ENCODE data around the gene HELZ.
"Not testable (repeated sequence)": the region's sequence is repeated elsewhere in the genome, so short reads cannot be mapped to it uniquely, and the experiment has no call there.

The HELZ gene

DNA sequence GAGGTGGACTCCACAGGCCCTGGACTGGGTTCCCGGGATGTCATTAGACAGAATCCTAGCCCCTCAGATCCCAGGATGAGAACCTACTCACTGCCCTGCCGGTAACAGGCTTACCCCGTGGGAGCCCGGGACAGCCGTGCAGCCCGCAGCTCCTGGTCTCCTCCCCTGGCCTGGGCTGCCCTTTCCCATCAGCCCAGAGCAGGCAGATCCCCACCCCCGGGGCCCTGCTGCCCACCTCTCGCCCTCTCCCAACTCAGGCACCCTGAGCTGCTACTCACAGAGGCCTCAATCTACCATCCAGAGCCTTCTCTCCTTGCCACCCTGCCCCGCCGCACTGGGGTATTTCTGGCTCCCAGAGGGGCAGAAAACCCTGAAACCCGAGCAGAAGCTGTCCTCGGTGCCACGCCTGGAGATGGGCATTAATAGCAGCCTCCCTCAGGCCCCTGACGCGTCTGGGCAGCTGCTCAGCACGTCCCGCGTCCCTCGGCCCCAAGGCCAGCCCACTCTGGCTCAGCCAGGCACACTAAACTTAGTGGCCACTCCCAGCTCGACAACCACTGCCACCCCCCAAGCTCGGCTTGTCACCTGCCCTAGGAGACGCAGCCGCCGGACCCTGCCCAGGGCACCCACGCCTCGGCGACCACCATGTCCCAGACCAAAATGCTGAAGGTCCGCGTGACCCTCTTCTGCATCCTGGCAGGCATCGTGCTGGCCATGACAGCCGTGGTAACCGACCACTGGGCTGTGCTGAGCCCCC, 200.8 kb downstream of the HELZ start, which contains the start of gene CACNG1:
TSS of gene CACNG1 (plus strand) at position 539 of the 757 bp plus-strand sequence. CDS start at position 646, 107 bp downstream.
- no peak for DNase-seq

DNA sequence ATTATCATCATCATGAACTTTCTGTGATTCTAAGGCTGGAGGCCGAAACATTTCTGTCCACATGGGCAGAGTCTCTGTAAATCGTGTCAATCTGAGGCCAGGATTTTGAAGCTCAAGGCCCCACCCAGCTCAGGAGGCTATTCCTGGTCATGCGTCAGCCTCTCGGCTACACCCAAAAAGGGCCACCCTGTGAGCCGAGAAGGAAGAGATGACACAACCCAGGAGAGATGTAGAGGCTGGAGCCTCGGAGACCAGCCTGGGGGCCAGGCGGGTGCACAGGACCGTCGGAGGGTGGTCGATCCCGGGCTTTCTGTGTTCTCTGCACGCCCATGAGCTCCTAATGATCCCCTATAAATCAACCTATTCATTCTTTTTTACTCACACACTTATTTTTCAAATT, 201.7 kb downstream of the HELZ start:
- DNase-seq: no peak

DNA sequence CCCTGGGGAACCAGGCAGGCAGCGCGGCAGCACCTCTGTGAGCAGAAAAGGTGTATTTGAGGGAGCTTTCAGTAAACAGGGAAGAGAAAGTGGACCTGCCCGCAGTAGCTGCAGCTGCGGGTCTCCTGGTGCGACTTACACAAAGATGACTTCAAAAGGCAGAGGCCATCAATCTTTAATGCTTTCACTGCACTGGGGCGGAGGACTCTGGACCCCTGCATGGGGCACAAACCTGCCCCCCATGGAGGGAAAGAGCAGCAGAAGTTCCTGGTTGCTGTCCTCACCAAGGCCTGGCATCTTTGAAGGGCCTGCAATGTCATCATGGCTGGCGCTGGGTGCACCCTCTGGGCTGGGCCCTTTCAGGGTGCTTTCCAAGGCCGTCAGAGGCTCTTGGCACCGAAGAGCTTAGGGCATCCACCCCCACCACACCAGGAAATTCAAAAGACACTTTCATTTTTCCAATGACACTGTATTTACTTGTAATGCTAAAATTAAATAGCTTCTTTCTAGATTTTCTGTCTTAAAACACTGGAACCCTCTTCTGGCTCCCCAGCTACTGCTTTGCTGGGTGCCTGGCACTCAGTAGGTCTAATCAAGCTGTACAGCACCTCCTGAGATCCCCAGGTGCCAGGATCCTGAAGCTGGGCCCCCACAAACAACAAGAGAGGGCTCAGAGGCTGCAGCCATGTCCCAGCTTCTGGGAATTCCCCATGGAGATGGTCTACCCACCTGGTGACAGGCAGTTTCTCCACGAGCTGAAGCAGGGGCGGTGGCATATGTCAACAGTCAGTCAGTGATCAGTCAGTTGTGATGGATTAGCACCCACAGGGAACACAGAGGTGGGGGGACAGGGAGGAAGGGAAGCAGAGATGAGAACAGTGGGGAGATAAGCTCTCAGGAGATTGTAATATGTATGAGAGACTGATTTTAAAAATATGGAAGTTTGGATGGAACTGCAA, 202.8 kb downstream of the HELZ start:
- peak; percentile 36 for DNase-seq

DNA sequence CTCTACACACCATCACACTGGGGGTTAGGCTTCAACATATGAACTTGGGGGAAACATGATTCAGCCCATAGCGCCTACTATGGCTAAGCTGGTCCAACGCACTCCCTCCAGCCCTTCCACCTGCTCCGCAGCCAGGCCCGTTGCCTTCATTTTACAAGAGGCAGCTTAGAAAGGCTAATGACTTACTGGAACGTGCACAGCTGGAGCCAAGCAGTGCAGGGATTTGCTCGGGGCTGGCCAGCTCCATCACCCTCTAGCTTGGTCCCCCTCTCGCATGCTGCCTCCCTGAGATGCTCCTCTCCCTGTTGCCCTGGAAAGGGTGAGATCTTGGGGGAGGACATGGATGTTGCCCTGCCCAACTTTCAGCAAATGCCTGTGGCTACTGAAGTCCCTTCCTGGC, 203.5 kb downstream of the HELZ start:
- DNase-seq: no peak

DNA sequence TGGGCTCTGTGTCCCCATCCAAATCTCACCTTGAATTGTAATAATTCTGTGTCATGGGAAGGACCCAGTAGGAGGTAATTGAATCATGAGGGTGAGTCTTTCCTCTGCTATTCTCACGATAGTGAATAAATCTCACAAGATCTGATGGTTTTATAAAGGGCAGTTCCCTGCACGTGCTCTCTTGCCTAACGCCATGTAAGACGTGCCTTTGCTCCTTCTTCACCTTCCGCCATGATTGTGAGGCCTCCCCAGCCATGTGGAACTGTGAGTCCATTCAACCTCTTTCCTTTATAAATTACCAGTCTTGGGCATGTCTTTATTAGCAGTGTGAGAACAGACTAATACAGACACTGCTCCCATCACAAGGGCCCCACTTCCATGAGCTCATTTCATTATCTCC, 203.9 kb downstream of the HELZ start:
- DNase-seq: not testable (repeated sequence)

DNA sequence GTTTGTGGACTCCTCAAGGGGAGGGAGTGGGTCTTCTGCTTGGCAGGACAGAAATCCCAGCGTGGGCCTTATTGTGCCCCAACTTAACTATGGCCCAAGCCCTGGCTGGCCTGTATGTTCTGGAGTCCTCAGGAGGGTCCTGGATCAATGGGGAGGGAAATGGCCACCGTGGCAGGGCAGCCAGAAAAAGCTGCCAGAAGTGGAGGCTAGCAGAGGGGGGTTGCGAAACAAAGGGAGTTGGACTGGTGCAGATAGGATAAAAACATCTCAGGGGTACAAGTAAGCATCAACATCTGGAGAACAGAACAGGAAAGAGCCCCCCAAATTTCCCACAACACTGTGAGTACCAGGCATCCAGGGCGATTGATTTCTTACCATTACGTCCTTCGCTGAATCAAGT, 204.3 kb downstream of the HELZ start:
- DNase-seq: no peak

DNA sequence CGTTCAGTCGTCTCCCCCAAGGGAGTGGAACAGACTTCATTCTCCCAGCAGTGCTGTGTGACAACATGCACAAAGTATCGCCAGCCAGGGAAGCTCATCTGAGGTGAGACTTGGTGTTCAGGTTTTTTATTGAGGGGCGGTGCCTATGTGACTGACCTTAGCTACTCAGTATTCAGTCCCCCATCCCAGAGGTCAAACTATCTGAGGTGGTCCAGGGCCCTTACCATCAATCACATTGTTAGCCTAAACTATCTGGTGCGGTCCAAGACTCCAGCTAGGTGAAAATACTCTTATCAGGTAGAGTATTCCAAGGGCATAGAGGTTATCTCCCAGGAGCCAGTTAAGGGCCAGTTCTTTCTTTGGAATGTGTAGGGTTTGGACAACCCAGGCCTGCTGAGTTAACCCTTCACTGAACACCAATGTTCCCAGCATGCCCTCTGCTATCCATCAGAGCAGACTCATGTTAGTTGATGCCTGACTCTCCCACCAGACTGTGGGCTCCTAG, 206.1 kb downstream of the HELZ start:
- DNase-seq: no peak

DNA sequence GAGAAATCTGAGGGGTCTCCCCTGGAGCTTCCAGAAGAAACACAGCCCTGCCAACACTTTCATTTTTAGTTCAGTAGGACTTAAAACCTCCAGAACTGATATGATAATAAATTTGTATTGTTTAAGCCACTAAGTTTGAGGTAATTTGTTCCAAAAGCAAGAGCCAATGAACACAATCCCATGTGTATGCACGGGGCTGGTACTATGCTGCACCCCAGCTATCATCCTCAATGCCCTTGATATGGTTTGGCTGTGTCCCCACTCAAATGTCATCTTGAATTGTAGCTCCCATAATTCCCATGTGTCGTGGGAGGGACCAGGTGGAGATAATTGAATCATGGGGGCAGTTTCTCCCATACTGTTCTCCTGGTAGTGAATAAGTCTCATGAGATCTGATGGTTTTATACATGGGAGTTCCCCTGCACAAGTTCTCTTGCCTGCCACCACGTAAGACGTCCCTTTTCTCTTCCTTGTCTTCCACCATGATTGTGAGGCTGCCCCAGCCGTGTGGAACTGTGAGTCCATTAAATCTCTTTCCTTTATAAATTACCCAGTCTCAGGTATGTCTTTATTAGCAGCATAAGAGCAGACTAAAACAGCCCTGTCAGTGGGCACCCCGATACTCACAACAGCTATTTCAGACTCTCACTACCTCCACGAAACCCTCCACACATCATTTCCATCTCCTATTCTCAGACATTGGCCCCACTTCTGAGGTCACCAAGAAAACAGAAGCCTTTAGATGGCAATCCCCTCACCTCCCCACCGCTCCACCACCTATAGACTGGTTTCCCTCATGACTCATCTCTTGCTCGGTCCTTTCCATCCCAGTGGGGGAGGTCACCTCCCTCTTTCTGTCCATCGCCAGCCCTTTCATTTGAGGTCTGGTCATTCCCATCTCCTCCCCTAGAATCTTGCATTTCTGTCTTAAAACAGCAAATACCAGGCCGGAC, 209.6 kb downstream of the HELZ start:
- no peak for DNase-seq

DNA sequence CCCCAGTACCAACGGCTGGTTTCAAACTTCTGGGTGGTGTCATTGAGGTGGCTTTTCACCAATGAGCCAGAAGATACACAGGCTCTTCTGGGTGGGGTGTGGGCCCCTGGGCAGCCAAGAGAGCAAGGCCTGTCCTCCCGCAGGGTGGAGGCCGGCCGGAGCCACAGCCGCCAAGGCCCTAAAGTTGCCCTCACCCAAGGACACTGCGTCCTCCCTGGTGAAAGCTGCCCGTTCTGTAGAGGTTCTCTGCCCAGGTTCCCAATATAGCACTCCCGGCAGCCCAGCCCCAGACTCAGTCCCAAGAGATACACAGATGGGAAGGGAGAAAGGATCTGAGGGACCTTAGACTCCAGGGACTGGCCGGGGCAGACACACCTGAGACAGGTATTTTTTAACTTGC, 211.4 kb downstream of the HELZ start:
- no peak for DNase-seq

DNA sequence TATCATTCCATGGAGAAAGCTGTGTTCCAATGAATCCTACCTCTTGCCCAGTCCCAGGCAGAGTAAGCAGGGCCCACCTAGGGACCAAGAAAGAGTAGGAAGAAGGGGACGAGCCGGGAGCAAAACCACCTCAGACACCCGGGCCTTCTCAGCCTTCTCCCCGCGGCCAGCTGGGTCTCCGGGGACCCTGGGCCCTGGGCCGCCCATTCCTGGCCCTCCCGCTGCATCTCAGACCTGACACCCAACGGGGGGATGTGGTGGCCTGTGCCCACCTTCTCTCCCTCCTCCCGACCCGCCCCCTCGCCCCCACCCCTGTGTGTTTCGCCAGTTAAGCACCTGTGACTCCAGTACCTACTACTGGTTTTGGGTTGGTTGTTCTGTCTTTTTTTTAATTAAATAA, 212.0 kb downstream of the HELZ start:
- no peak for DNase-seq

DNA sequence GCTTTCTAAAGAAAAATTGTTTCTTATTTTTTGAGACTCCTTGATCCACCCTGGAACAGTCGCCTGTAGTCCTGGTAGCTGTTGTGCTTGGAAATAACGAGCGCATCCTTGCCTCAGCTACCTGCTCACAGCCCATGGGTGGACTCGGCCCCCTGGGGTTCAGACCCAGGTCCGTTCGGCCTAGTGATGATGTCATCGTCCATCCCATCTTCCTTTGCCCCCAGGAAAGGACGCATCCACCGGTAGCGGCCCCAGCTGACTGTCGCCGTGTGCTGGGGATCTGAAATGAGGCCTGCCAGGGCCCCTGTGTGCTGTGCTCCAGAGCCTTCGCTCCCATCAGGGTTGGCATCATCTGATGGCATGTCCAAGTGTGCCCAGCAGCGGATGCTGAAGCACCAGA, 212.6 kb downstream of the HELZ start:
- DNase-seq: no peak

DNA sequence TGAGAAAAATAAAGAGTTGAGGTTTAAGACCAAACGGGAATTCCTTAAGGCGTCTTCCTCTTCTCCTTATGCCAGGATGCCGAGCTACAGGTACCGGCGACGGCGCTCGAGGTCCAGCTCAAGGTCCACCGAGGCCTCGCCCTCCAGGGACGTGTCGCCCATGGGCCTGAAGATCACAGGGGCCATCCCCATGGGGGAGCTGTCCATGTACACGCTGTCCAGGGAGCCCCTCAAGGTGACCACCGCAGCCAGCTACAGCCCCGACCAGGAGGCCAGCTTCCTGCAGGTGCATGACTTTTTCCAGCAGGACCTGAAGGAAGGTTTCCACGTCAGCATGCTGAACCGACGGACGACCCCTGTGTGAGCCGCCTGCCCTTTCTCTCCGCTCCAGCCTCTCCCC, 214.4 kb downstream of the HELZ start:
- no peak for DNase-seq

DNA sequence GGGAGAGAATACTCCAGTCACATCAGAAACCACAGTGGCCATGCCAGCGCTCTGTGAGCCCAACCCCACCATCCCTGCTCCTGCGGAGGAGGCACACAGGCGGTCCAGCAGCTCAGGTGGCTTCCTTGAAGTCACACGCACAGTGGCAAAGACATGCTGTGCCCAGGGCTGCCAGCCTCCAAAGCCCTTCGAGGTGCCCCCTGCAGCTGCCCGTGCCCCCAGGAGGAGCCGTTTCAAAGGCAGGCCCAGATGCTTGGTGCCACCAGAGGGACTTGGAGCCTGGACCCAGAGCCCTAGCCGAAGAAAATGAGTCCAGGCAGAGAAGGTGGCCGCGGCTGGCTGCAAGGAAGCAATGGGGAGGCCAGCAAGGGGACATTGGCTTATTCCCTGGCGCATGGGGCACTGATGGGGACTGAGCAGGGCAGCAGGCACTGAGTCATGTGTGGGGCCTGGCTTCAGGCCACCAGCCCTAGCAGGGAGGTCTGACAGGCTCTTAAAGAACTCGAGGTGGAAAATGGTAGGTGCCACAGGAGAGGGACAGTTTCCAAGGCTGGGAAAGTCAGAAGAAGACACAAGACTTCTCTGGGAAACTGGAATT, 217.9 kb downstream of the HELZ start:
- DNase-seq: no peak

DNA sequence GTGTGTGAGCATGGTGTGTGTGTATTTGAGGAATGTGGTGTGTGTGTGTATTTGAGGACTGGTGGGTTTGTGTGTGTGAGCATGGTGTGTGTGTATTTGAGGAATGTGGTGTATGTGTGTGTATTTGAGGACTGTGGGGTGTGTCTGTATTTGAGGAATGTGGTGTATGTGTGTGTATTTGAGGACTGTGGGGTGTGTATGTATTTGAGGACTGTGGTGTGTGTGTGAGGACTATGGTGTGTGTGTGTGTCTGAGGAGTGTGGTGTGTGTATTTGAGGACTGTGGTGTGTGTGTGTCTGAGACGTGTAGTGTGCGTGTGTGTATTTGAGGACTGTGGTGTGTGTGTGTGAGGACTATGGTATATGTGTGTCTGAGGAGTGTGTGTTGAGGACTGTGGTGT, 218.7 kb downstream of the HELZ start:
- DNase-seq: no peak

DNA sequence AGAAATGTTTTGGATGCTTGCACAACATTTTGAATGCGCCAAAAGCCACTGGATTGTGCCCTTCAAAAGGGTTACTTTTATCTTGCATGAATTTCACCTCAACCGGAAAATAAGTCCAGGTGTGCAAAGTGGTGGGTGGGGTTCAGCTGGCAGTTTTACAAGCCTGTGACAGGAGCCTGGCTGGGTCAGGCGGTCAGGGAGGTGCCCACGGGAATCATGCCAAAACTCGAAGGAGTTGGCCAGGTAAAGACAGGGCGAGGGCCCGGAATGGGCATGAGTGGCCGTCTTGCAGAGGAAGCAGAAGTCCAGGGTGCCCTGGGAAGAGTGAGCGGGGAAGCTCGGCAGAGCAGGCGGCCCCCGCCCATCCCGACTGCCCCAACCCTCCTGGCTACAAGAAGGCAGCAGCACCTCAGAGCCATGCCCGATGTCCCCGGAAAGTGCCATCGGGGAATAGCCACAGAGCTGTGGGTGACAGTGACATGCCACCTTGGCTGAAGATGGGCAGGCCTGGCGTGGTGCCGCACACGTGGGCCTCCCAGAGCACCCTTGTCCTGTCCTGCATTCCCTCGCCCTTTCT, 219.7 kb downstream of the HELZ start:
- DNase-seq: no peak

DNA sequence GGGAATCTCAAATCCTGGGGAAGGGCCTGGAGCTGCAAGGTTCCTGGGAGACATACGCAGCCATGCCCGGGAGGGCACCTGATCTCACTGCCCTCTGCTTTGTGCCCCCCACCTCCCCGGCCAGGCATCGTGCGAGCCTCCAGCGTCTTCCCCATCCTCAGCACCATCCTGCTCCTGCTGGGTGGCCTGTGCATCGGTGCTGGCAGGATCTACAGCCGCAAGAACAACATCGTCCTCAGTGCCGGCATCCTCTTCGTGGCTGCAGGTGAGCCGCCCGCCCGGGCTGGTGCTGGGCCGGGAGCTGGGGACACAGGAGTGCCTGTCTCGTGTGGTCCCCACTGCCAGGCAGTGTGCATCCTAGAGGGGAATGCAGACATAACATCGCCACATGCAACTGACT, 220.3 kb downstream of the HELZ start:
- DNase-seq: no peak

DNA sequence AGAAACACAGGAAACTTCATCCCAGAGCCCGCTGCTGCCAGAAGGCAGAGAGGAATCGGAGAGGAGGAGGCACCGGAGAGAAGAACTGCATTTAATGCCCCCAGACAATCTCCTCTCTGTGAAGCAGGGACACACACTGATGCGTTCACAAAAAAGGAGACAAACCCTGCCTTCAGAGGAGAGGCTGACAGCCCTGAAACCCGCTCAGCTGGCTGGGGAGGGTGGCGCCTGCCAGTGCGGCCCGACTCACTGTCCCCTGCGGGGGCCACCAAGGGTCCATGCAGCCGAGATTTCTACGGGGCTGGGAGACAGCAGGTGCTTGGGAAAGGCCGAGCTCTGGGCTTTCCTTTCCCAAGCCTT, 222.6 kb downstream of the HELZ start:
- no peak for DNase-seq

DNA sequence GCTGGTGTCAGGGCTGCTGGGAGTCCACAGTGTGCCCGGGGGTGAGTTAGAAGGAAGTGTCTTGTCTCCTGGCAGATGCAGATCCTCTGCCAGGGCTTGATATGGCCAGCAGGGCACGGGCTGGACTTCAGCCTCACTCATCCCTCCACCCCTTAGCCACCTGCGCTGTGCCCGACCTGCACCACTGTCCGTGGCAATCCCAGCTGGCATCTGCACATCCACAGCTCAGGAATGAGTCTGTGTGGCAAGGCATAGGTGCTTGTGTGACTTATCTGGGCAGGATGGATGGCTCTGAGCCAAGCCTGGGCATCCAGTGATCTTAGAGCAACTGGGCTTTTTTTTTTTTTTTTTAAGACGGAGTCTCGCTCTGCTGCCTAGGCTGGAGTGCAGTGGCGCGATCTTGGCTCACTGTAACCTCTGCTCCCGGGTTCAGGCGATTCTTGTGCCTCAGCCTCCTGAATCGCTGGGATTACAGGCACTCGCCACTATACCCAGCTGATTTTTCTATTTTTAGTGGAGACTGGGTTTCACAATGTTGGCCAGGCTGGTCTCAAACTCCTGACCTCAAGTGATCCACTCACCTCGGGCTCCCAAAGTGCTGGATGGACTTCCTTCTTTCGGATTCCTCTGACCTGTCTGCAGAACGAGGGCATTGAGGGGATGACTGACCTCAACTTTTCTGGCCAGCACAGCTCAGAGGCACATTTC, 223.1 kb downstream of the HELZ start:
- no peak for DNase-seq

DNA sequence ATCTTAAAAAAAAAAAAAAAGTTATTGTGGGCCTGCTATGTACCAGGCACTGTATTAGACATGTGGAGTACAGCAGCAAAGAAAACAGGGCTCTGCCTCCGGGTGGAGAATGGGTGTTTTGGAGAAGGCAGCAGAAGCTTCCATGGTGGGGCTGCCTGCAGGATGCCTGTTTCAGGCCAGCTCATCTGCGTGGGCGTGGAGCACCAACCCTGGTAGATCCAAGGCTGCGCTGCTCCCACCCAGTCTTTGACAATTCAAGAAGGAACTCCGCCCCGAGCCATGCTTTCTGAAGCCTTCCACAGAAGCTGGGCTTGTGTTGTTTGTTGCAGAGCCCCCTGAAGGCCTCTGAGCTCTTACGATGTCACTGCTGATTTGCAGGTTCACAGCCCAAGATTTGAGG, 223.8 kb downstream of the HELZ start:
- no peak for DNase-seq
